SU-DHL-6 (cell line): Measurements from ENCODE around the gene GPR142.

Experiments
- H2AFZ ChIP-seq: fragments of 200-600 bp; sonication (generic); 2 replicates; pipeline ENCODE4 v1.6.1; 2014; ENCODE audit warnings: low read depth, mild to moderate bottlenecking, moderate library complexity, mixed read lengths, antibody characterized with exemption, low read length; ENCODE audit not compliant: severe bottlenecking
- H3F3A ChIP-seq: fragments of 200-600 bp; shearing (Covaris generic); 2 replicates; pipeline ENCODE4 v1.6.0; 2016; ENCODE audit warnings: antibody characterized with exemption, mild to moderate bottlenecking; ENCODE audit not compliant: insufficient read depth
- H3K27ac ChIP-seq: fragments of 200-600 bp; sonication (generic); 2 replicates; pipeline ENCODE4 v1.5.1; 2016; ENCODE audit warnings: low read depth, mild to moderate bottlenecking, low read length, moderate library complexity, mixed read lengths
- H3K27me3 ChIP-seq: fragments of 200-600 bp; sonication (generic), shearing (Covaris generic); 2 replicates; pipeline ENCODE4 v1.6.0; 2014; ENCODE audit warnings: mild to moderate bottlenecking, low read length
- H3K36me3 ChIP-seq: fragments of 200-600 bp; sonication (generic); 2 replicates; pipeline ENCODE4 v1.6.1; 2014; ENCODE audit warnings: mild to moderate bottlenecking, low read length, mixed read lengths
- H3K4me2 ChIP-seq: fragments of 300-600, 200-600 bp; shearing (Covaris generic), sonication (generic); 2 replicates; pipeline ENCODE4 v1.6.0; 2014; ENCODE audit warnings: low read length, low read depth, mild to moderate bottlenecking; ENCODE audit not compliant: poor library complexity, severe bottlenecking
- H3K4me3 ChIP-seq: fragments of 200-600 bp; sonication (generic); 2 replicates; pipeline ENCODE4 v1.5.1; 2014; ENCODE audit warnings: antibody characterized with exemption, low read length, mild to moderate bottlenecking, mixed read lengths; ENCODE audit not compliant: insufficient read depth, poor library complexity, severe bottlenecking
- H3K79me2 ChIP-seq: fragments of 200-600 bp; sonication (generic); 2 replicates; pipeline ENCODE4 v1.6.1; 2014; ENCODE audit warnings: mild to moderate bottlenecking, low read length, moderate library complexity; ENCODE audit not compliant: insufficient read depth
- H3K9ac ChIP-seq: fragments of 200-600 bp; sonication (generic); 2 replicates; pipeline ENCODE4 v1.7.0; 2014; ENCODE audit warnings: mild to moderate bottlenecking, low read length
- H3K9me2 ChIP-seq: fragments of 200-600 bp; sonication (generic); replicated peaks from 2 replicates; pipeline ENCODE4 v1.6.1; 2014; ENCODE audit warnings: low read length; ENCODE audit not compliant: insufficient read depth
- H3K9me3 ChIP-seq: fragments of 200-600 bp; sonication (generic); 2 replicates; pipeline ENCODE4 v1.6.1; 2014; ENCODE audit warnings: low read length, mixed read lengths; ENCODE audit not compliant: insufficient read depth
- H4K20me1 ChIP-seq: fragments of 200-600 bp; sonication (generic); 2 replicates; pipeline ENCODE4 v1.6.1; 2014; ENCODE audit warnings: low read depth, mild to moderate bottlenecking, antibody characterized with exemption, low read length, moderate library complexity, mixed read lengths
- CTCF ChIP-seq: fragments of 200-600 bp; sonication (generic); IDR thresholded peaks from one replicate; pipeline ENCODE4 v1.5.1; 2017; ENCODE audit warnings: antibody characterized with exemption, mild to moderate bottlenecking, low read length, moderate library complexity; ENCODE audit not compliant: insufficient read depth, poor library complexity, severe bottlenecking
- EZH2phosphoT487 ChIP-seq: fragments of 200-600 bp; sonication (generic), shearing (Covaris generic); conservative IDR thresholded peaks from 2 replicates; pipeline ENCODE4 v1.6.1; 2018; ENCODE audit warnings: mild to moderate bottlenecking, antibody characterized with exemption, low read length, moderate library complexity, mixed read lengths

Gene GPR142

GRCh38 chr17:74408262-74408661 lies 41.0 kb downstream of the GPR142 start:
- no peaks in the 10 kb centered on the region for H3K9me2 ChIP-seq
- H3K9ac ChIP-seq, result no peak overlapping the region
- H3K36me3 ChIP-seq, result no peaks in the 10 kb centered on the region
- no peak overlapping the region for H3K4me3 ChIP-seq
- H3K79me2 ChIP-seq, result no peaks in the 10 kb centered on the region
- H3K27me3 ChIP-seq, result no peaks in the 10 kb centered on the region
- no peak overlapping the region for H3K27ac ChIP-seq
- H3K9me3 ChIP-seq, result no peaks in the 10 kb centered on the region
- no peak overlapping the region for H2AFZ ChIP-seq
- H4K20me1 ChIP-seq, result no peaks in the 10 kb centered on the region
- no peaks in the 10 kb centered on the region for H3F3A ChIP-seq
- H3K4me2 ChIP-seq, result no peak overlapping the region
- no peak for TF ChIP-seq CTCF
- TF ChIP-seq EZH2phosphoT487, result no peak

GRCh38 chr17:74408815-74409214 lies 41.5 kb downstream of the GPR142 start:
- no peaks in the 10 kb centered on the region for H3F3A ChIP-seq
- H3K4me2 ChIP-seq, result no peak overlapping the region
- no peak overlapping the region for H3K4me3 ChIP-seq
- H3K79me2 ChIP-seq, result no peaks in the 10 kb centered on the region
- H3K9me2 ChIP-seq, result no peaks in the 10 kb centered on the region
- no peaks in the 10 kb centered on the region for H4K20me1 ChIP-seq
- H3K27me3 ChIP-seq, result no peaks in the 10 kb centered on the region
- TF ChIP-seq EZH2phosphoT487 (no peak), CTCF (no peak)
- no peak overlapping the region for H3K9ac ChIP-seq
- H3K9me3 ChIP-seq, result no peaks in the 10 kb centered on the region
- no peak overlapping the region for H2AFZ ChIP-seq
- no peaks in the 10 kb centered on the region for H3K36me3 ChIP-seq
- H3K27ac ChIP-seq, result no peak overlapping the region

- Histone ChIP-seq H3F3A (no peaks in the 10 kb centered on the region), H3K36me3 (no peaks in the 10 kb centered on the region), H4K20me1 (no peaks in the 10 kb centered on the region), H3K4me3 (no peak overlapping the region), H3K4me2 (no peak overlapping the region), H3K9me3 (no peaks in the 10 kb centered on the region), H2AFZ (no peak overlapping the region), H3K9me2 (no peaks in the 10 kb centered on the region), H3K27me3 (no peaks in the 10 kb centered on the region), H3K79me2 (no peaks in the 10 kb centered on the region), H3K27ac (no peak overlapping the region), H3K9ac (no peak overlapping the region)
- TF ChIP-seq EZH2phosphoT487, result no peak
- TF ChIP-seq CTCF, result no peak
Observed at GRCh38 chr17:74410001-74410443, 42.7 kb downstream of the GPR142 start.

- no peak for TF ChIP-seq EZH2phosphoT487
- TF ChIP-seq CTCF, result no peak
- Histone ChIP-seq H3K36me3 (no peaks in the 10 kb centered on the region), H3K27me3 (no peaks in the 10 kb centered on the region), H3K9me3 (no peaks in the 10 kb centered on the region), H3F3A (no peaks in the 10 kb centered on the region), H3K9me2 (no peaks in the 10 kb centered on the region), H4K20me1 (no peaks in the 10 kb centered on the region), H3K9ac (no peak overlapping the region), H3K27ac (no peak overlapping the region), H3K4me3 (no peak overlapping the region), H3K79me2 (no peaks in the 10 kb centered on the region), H2AFZ (no peak overlapping the region), H3K4me2 (no peak overlapping the region)
Observed at GRCh38 chr17:74412581-74412980, 45.3 kb downstream of the GPR142 start.
